HCT116 (cell line): ENCODE measurements around the gene SNF8.

Source experiments
- CBX3 ChIP-seq: IDR thresholded peaks from 2 replicates; pipeline ENCODE4 v1.6.1; 2012; ENCODE audit warnings: low read depth
- CTCF ChIP-seq, 3 experiments: fragments of 200-600 bp in 1 of 3; sonication (generic) in 1 of 3; IDR thresholded peaks in 2 of 3; conservative IDR thresholded peaks in 1 of 3; 2 replicates each; pipeline ENCODE4 v1.5.1; 2012 to 2017; ENCODE audit warnings: low read depth in 2 of 3, low read length in 2 of 3, antibody characterized with exemption in 1 of 3, borderline replicate concordance in 1 of 3, control low read depth in 1 of 3, mild to moderate bottlenecking in 1 of 3, mixed read lengths in 1 of 3, mixed run types in 1 of 3, moderate library complexity in 1 of 3; ENCODE audit not compliant: insufficient read depth in 1 of 3
- ELF1 ChIP-seq: IDR thresholded peaks from 2 replicates; pipeline ENCODE4 v1.6.1; 2012; ENCODE audit warnings: low read depth, borderline replicate concordance
- EZH2phosphoT487 ChIP-seq: fragments of 200-600 bp; IDR thresholded peaks from 2 replicates; pipeline ENCODE4 v1.6.1; 2018; ENCODE audit warnings: antibody characterized with exemption, borderline replicate concordance
- POLR2A ChIP-seq: IDR thresholded peaks from 2 replicates; pipeline ENCODE4 v1.7.0; 2011; ENCODE audit warnings: borderline replicate concordance; ENCODE audit not compliant: insufficient read depth, insufficient read length; ENCODE audit errors: extremely low read depth
- REST ChIP-seq: IDR thresholded peaks from 2 replicates; pipeline ENCODE4 v1.6.1; 2012; ENCODE audit warnings: low read depth

GRCh38 chr17:48972749-48973097, 28.1 kb upstream of the SNF8 start:
- TF ChIP-seq POLR2A (no peak), CTCF (IDR thresholded peaks at IDR 0.05 in 2 of 3, conservative IDR thresholded peaks at IDR 0.05 in 1 of 3; ENCODE audit: borderline replicate concordance in 1 of 3, insufficient read depth in 1 of 3, low read depth in 2 of 3, low read length in 2 of 3) (no peak), ELF1 (no peak), REST (no peak), EZH2phosphoT487 (no peak), CBX3 (no peak)
